HG03469 (cell line): ENCODE results near the gene HIGD1A.
"Not testable (repeated sequence)": the region's sequence is repeated elsewhere in the genome, so short reads cannot be mapped to it uniquely, and the experiment has no call there.

Experiments used
- ATAC-seq: cut with Tn5 transposase; IDR thresholded peaks from one replicate; pipeline ENCODE4 v1.9.1; 2021; ENCODE audit warnings: mild to moderate bottlenecking, moderate library complexity, moderate number of reproducible peaks; ENCODE audit not compliant: unreplicated experiment

Gene HIGD1A

GRCh38 chr3:42829628-42830436, 25.5 kb upstream of the HIGD1A start:
- ATAC-seq = no peak

GRCh38 chr3:42829083-42829627, 24.9 kb upstream of the HIGD1A start:
- ATAC-seq = no peak

- no peak for ATAC-seq
Measured at GRCh38 chr3:42827654-42828053, 23.4 kb upstream of the HIGD1A start.

- no peak for ATAC-seq
Measured at GRCh38 chr3:42827023-42827422, 22.7 kb upstream of the HIGD1A start.

GRCh38 chr3:42826141-42826540, 21.9 kb upstream of the HIGD1A start:
- no peak for ATAC-seq

GRCh38 chr3:42823351-42823750, 19.1 kb upstream of the HIGD1A start:
- ATAC-seq = no peak

- no peak for ATAC-seq
Measured at GRCh38 chr3:42822828-42823227, 18.5 kb upstream of the HIGD1A start.

- no peak for ATAC-seq
Measured at GRCh38 chr3:42820746-42821051, 16.4 kb upstream of the HIGD1A start.

- no peak for ATAC-seq
Measured at GRCh38 chr3:42819351-42819965, 15.2 kb upstream of the HIGD1A start.

GRCh38 chr3:42815826-42816225, 11.5 kb upstream of the HIGD1A start:
- no peak for ATAC-seq

- no peak for ATAC-seq
Measured at GRCh38 chr3:42814914-42815507, 10.7 kb upstream of the HIGD1A start.

GRCh38 chr3:42814246-42814645, 10.0 kb upstream of the HIGD1A start:
- no peak for ATAC-seq

GRCh38 chr3:42811118-42811883, 7.0 kb upstream of the HIGD1A start:
- not testable (repeated sequence) for ATAC-seq

- not testable (repeated sequence) for ATAC-seq
Measured at GRCh38 chr3:42810706-42811105, 6.4 kb upstream of the HIGD1A start.

GRCh38 chr3:42809202-42809601, 4.9 kb upstream of the HIGD1A start, which contains the start of gene ACKR2:
TSS of gene ACKR2 (plus strand) at chr3:42809445. CDS start at chr3:42864503, 55,058 bp downstream.
- no peak for ATAC-seq

- no peak for ATAC-seq
Measured at GRCh38 chr3:42807929-42808328, 3.6 kb upstream of the HIGD1A start.

- ATAC-seq = no peak
Measured at GRCh38 chr3:42805141-42805821, 991 bp upstream of the HIGD1A start.

- ATAC-seq = no peak
Measured at GRCh38 chr3:42804831-42805132, 492 bp upstream of the HIGD1A start.

- ATAC-seq = peak; percentile 1
Measured at GRCh38 chr3:42803414-42804105, 730 bp downstream of the HIGD1A start.

- no peak for ATAC-seq
Measured at GRCh38 chr3:42802876-42803413, 1.3 kb downstream of the HIGD1A start.
